CD4-positive, alpha-beta T cell (primary cell): ENCODE data around the gene KCTD15. TPM values are rescaled to one million over a fixed set of nuclear protein-coding genes. Genes with fewer than 3 reads are reported as not detected.

Source experiments
- ATAC-seq: fragments of 200-7000 bp; cut with Tn5 transposase; one replicate; pipeline ENCODE4 v1.10.0; 2022; ENCODE audit warnings: mild to moderate bottlenecking; ENCODE audit not compliant: poor library complexity
- CTCF ChIA-PET: fragments of 350-600 bp; sonication (Branson Sonifier 250); formaldehyde crosslinking; loops from one replicate; lab custom pipeline; 2021; ENCODE audit warnings: antibody characterized with exemption, inconsistent platforms; lab: Charles Lee
- POLR2A ChIA-PET: fragments of 350-600 bp; sonication (Branson Sonifier 250); formaldehyde crosslinking; loops from one replicate; lab custom pipeline; 2021; ENCODE audit warnings: antibody characterized with exemption, inconsistent platforms; lab: Charles Lee
- DNase-seq, 14 experiments: peaks; one replicate each; pipeline ENCODE4 v3.0.0-alpha.2; 2013 to 2020; ENCODE audit warnings: mixed read lengths in 2 of 14
- H3K27ac ChIP-seq, 2 donors: one replicate each; pipeline versions ENCODE4 v1.5.1 to v1.7.0; 2013; ENCODE audit warnings: low read length in 2 of 2, low read depth in 1 of 2, mild to moderate bottlenecking in 1 of 2
- H3K27me3 ChIP-seq, 2 experiments: 1 replicate in 1 of 2; 2 replicates in 1 of 2; pipeline versions ENCODE4 v1.6.1 to v1.7.0; 2013; ENCODE audit warnings: low read length in 2 of 2, control low read depth in 1 of 2, mild to moderate bottlenecking in 1 of 2, moderate library complexity in 1 of 2; ENCODE audit not compliant: insufficient read depth in 2 of 2, control insufficient read depth in 1 of 2
- H3K36me3 ChIP-seq: one replicate; pipeline ENCODE4 v1.6.1; 2013; ENCODE audit warnings: low read length, control low read depth; ENCODE audit not compliant: insufficient read depth
- H3K4me1 ChIP-seq: one replicate; pipeline ENCODE4 v1.6.1; 2013; ENCODE audit warnings: low read length, control low read depth; ENCODE audit not compliant: insufficient read depth
- H3K4me3 ChIP-seq: one replicate; pipeline ENCODE4 v1.5.1; 2013; ENCODE audit warnings: mild to moderate bottlenecking, low read length, moderate library complexity
- H3K9me3 ChIP-seq, 2 experiments: 1 replicate in 1 of 2; 2 replicates in 1 of 2; pipeline versions ENCODE4 v1.6.1 to v1.7.0; 2013; ENCODE audit warnings: low read length in 2 of 2, mild to moderate bottlenecking in 2 of 2, control low read depth in 1 of 2, moderate library complexity in 1 of 2; ENCODE audit not compliant: control insufficient read depth in 1 of 2, insufficient read depth in 1 of 2
- H3K27ac Mint-ChIP-seq: one replicate; pipeline ENCODE4 v1.8.0; 2020; ENCODE audit warnings: mixed read lengths
- H3K27me3 Mint-ChIP-seq: one replicate; pipeline ENCODE4 v1.8.0; 2021; ENCODE audit warnings: mixed read lengths
- H3K36me3 Mint-ChIP-seq: one replicate; pipeline ENCODE4 v1.8.0; 2021; ENCODE audit warnings: low read depth, mixed read lengths
- H3K4me1 Mint-ChIP-seq: one replicate; pipeline ENCODE4 v1.8.0; 2021; ENCODE audit warnings: low read depth, mixed read lengths
- H3K4me3 Mint-ChIP-seq: one replicate; pipeline ENCODE4 v1.8.0; 2020; ENCODE audit warnings: mild to moderate bottlenecking, mixed read lengths
- H3K9me3 Mint-ChIP-seq: one replicate; pipeline ENCODE4 v1.8.0; 2020; ENCODE audit warnings: mixed read lengths
- CTCF ChIP-seq: fragments of 200-600 bp; IDR thresholded peaks from one replicate; pipeline ENCODE4 v1.8.0; 2022; ENCODE audit warnings: antibody characterized with exemption, mild to moderate bottlenecking
- intact Hi-C, 2 experiments: fragments of 100-400 bp; cut with DNase I in 1 of 2; cut with micrococcal nuclease in 1 of 2; formaldehyde crosslinking; loops; one replicate each; pipeline versions ENCODE4 v1.15.1 to v1.9.0; 2023 to 2025; cut with DNase I, micrococcal nuclease
- total RNA-seq, 174 experiments: library from RNA in 2 of 174; stranded (reverse) in 2 of 174; gene quantifications; one replicate each; pipeline ENCODE4 v1.2.3 and lab custom pipeline; 2021 to 2026

Gene KCTD15
- total RNA-seq, 2 experiments from 2014 or later: 3.6 to 3.9 TPM

- TF ChIP-seq CTCF: no peak
- DNase-seq (no peak), ATAC-seq (no peak)
- H3K4me3 Mint-ChIP-seq: no peak overlapping the region
- H3K4me1 Mint-ChIP-seq: no peaks in the 10 kb centered on the region
- peaks cover 10% of the 10 kb centered on the region for H3K27me3 Mint-ChIP-seq
- H3K9me3 Mint-ChIP-seq: no peaks in the 10 kb centered on the region
- no peak overlapping the region for H3K27ac Mint-ChIP-seq
- ChIA-PET POLR2A (no interaction called here), CTCF (no interaction called here)
- no peaks in the 10 kb centered on the region for H3K36me3 Mint-ChIP-seq
- H3K4me1 ChIP-seq: no peaks in the 10 kb centered on the region
- intact Hi-C loops: no loop called here
- H3K9me3 ChIP-seq: peaks cover 0 to 4% of the 10 kb centered on the region in 2 experiments
- H3K27ac ChIP-seq: no peak overlapping the region
- no peak overlapping the region for H3K4me3 ChIP-seq
- H3K27me3 ChIP-seq: no peaks in the 10 kb centered on the region
- H3K36me3 ChIP-seq: no peaks in the 10 kb centered on the region
Observed at GRCh38 chr19:33862981-33863380, 66.3 kb downstream of the KCTD15 start.

GRCh38 chr19:33863436-33863835 lies 66.8 kb downstream of the KCTD15 start:
- Mint-ChIP-seq H3K4me3 (no peak overlapping the region), H3K9me3 (no peaks in the 10 kb centered on the region), H3K27me3 (peaks cover 10% of the 10 kb centered on the region), H3K4me1 (no peaks in the 10 kb centered on the region), H3K27ac (no peak overlapping the region), H3K36me3 (no peaks in the 10 kb centered on the region)
- intact Hi-C loops: no loop called here
- Histone ChIP-seq H3K36me3 (no peaks in the 10 kb centered on the region), H3K4me1 (no peaks in the 10 kb centered on the region), H3K4me3 (no peak overlapping the region), H3K27ac (no peak overlapping the region), H3K27me3 (no peaks in the 10 kb centered on the region), H3K9me3 (peaks cover 0 to 4% of the 10 kb centered on the region in 2 experiments)
- DNase-seq (no peak), ATAC-seq (no peak)
- CTCF ChIA-PET: no interaction called here
- TF ChIP-seq CTCF: no peak
- POLR2A ChIA-PET: no interaction called here

- H3K27ac ChIP-seq: no peak overlapping the region
- no peak for ATAC-seq
- no peak for TF ChIP-seq CTCF
- Mint-ChIP-seq H3K36me3 (no peaks in the 10 kb centered on the region), H3K4me1 (no peaks in the 10 kb centered on the region), H3K27ac (no peak overlapping the region), H3K9me3 (no peaks in the 10 kb centered on the region), H3K4me3 (no peak overlapping the region), H3K27me3 (peaks cover 16% of the 10 kb centered on the region)
- DNase-seq: no peak
- no peaks in the 10 kb centered on the region for H3K36me3 ChIP-seq
- intact Hi-C loops: no loop called here
- CTCF ChIA-PET: no interaction called here
- no peaks in the 10 kb centered on the region for H3K4me1 ChIP-seq
- H3K4me3 ChIP-seq: no peak overlapping the region
- POLR2A ChIA-PET: no interaction called here
- H3K27me3 ChIP-seq: no peaks in the 10 kb centered on the region
- peaks cover 0 to 10% of the 10 kb centered on the region in 2 experiments for H3K9me3 ChIP-seq
Observed at GRCh38 chr19:33864311-33864850, 67.7 kb downstream of the KCTD15 start.
